Transverse colon (tissue), 3 donors: ENCODE measurements around the gene NUDT15.

Experiments used
- CTCF ChIP-seq, 5 experiments: fragments of 200-600 bp in 3 of 5; fragments of 450-650 bp in 2 of 5; sonication (generic) in 3 of 5; IDR thresholded peaks; 1 replicate in 2 of 5; 2 replicates in 3 of 5; pipeline ENCODE4 v1.5.1; 2016 to 2017; ENCODE audit warnings: antibody characterized with exemption in 5 of 5, inconsistent platforms in 3 of 5, mild to moderate bottlenecking in 2 of 5, moderate library complexity in 1 of 5
- EP300 ChIP-seq: sonication (generic); formaldehyde crosslinking; IDR thresholded peaks from one replicate; pipeline ENCODE4 v1.6.1; 2017; ENCODE audit warnings: antibody characterized with exemption, low read depth

GRCh38 chr13:48040049-48040448 is 2.5 kb downstream of the NUDT15 start:
- no peak for TF ChIP-seq EP300
- TF ChIP-seq CTCF (IDR thresholded peaks at IDR 0.05): no peak
